ENCODE measurements around the gene HMGB1. TPM values are rescaled to one million over a fixed set of nuclear protein-coding genes. Genes with fewer than 3 reads are reported as not detected.

The HMGB1 gene
- total and polyA plus RNA-seq, 4 donors, result 83.9 to 276 (median 195) TPM

- no peaks in the 10 kb centered on the region for H3K4me1 ChIP-seq (ENCODE audit: control insufficient read depth in 4 of 4, insufficient read depth in 4 of 4, low read length in 3 of 4)
- no peaks in the 10 kb centered on the region for H3K36me3 ChIP-seq (ENCODE audit: control insufficient read depth in 4 of 4, insufficient read depth in 3 of 4, low read depth in 1 of 4, low read length in 3 of 4)
- no peak overlapping the region for H3K9ac ChIP-seq (ENCODE audit: low read depth in 1 of 2, low read length in 2 of 2)
- H3K4me3 ChIP-seq (ENCODE audit: low read depth in 1 of 3, low read length in 3 of 3), result no peak overlapping the region
- H3K27me3 ChIP-seq (ENCODE audit: control insufficient read depth in 4 of 4, insufficient read depth in 4 of 4, low read length in 3 of 4), result no peaks in the 10 kb centered on the region
- WGBS, result 71% methylated on average over 6 of the region's 6 CpGs
- TF ChIP-seq EGR1 (IDR thresholded peaks at IDR 0.05; ENCODE audit: low read depth in 2 of 2), result no peak
- TF ChIP-seq GABPA (IDR thresholded peaks at IDR 0.05 in 1 of 2, conservative IDR thresholded peaks at IDR 0.05 in 1 of 2), result no peak
- no peak for TF ChIP-seq SP1 (IDR thresholded peaks at IDR 0.05)
- TF ChIP-seq RXRA (IDR thresholded peaks at IDR 0.05), result no peak
- no peak for TF ChIP-seq JUND (IDR thresholded peaks at IDR 0.05)
- TF ChIP-seq YY1 (IDR thresholded peaks at IDR 0.05), result no peak
- no peak for TF ChIP-seq RAD21 (IDR thresholded peaks at IDR 0.05)
- no peak for TF ChIP-seq ZBTB33 (IDR thresholded peaks at IDR 0.05)
- TF ChIP-seq HNF4G (IDR thresholded peaks at IDR 0.05), result no peak
- TF ChIP-seq REST (IDR thresholded peaks at IDR 0.05), result no peak
- TF ChIP-seq ATF3 (IDR thresholded peaks at IDR 0.05), result no peak
- TF ChIP-seq FOXA1 (IDR thresholded peaks at IDR 0.05), result no peak
- no peak for TF ChIP-seq CTCF (IDR thresholded peaks at IDR 0.05; ENCODE audit: low read depth, low read length, missing input control)
- TF ChIP-seq HNF4A (conservative IDR thresholded peaks at IDR 0.05), result no peak
- DNase-seq (ENCODE audit: low spot score), result no peak
- H3K27ac ChIP-seq (ENCODE audit: low read depth in 1 of 2, low read length in 2 of 2), result no peak overlapping the region
- no peaks in the 10 kb centered on the region for H3K9me3 ChIP-seq (ENCODE audit: control insufficient read depth in 4 of 4, low read length in 3 of 4)
Observed at GRCh38 chr13:30429721-30430694, 35.7 kb downstream of the HMGB1 start.

Measured in liver (tissue), 9 donors.